Measurements from ENCODE around the gene SPAG8. TPM values are rescaled to one million over a fixed set of nuclear protein-coding genes. Genes with fewer than 3 reads are reported as not detected.

The SPAG8 gene
- total RNA-seq, 2 experiments from 2014 or later: 0.81 to 1.3 TPM

DNA sequence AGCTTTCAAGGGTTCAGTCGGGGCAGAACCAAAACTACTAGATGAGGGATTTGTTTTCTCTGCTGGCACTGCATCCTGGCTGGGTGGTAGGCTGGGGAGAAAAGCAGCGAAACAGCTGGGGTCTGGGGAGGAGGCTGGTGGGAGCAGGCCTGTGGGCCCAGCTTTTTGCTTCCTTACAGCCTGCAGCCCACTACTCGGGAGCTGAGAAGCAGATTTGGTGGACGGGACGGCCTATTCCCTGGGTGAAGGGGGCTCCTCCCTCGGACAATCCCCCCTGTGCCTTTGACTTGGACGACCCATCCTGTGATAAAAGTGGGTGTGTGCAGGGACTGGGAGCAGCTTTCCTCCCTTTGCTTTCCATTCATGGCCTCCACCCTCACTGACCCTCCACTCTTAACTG lies 11.5 kb downstream of the SPAG8 start:
- H3K27ac Mint-ChIP-seq: no peak overlapping the region
- ChIA-PET CTCF (no interaction called here), POLR2A (no interaction called here)
- TF ChIP-seq, protein P1, sequence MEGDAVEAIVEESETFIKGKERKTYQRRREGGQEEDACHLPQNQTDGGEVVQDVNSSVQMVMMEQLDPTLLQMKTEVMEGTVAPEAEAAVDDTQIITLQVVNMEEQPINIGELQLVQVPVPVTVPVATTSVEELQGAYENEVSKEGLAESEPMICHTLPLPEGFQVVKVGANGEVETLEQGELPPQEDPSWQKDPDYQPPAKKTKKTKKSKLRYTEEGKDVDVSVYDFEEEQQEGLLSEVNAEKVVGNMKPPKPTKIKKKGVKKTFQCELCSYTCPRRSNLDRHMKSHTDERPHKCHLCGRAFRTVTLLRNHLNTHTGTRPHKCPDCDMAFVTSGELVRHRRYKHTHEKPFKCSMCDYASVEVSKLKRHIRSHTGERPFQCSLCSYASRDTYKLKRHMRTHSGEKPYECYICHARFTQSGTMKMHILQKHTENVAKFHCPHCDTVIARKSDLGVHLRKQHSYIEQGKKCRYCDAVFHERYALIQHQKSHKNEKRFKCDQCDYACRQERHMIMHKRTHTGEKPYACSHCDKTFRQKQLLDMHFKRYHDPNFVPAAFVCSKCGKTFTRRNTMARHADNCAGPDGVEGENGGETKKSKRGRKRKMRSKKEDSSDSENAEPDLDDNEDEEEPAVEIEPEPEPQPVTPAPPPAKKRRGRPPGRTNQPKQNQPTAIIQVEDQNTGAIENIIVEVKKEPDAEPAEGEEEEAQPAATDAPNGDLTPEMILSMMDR (IDR thresholded peaks at IDR 0.05): no peak
- H3K4me3 ChIP-seq (ENCODE audit: low read length): no peak overlapping the region
- DNase-seq (no peak), ATAC-seq (ENCODE audit: poor library complexity) (no peak)
- H3K9me3 Mint-ChIP-seq: no peaks in the 10 kb centered on the region
- no peak overlapping the region for H3K27ac ChIP-seq (ENCODE audit: low read depth in 1 of 2, low read length in 2 of 2)
- no peaks in the 10 kb centered on the region for H3K27me3 ChIP-seq (ENCODE audit: control insufficient read depth in 1 of 2, insufficient read depth in 2 of 2, low read length in 2 of 2)
- intact Hi-C loops (cut with DNase I, micrococcal nuclease): no loop called here
- no peaks in the 10 kb centered on the region for H3K9me3 ChIP-seq (ENCODE audit: control insufficient read depth in 1 of 2, insufficient read depth in 1 of 2, low read length in 2 of 2)
- H3K4me1 ChIP-seq (ENCODE audit: insufficient read depth, low read length): no peaks in the 10 kb centered on the region
- no peak overlapping the region for H3K4me3 Mint-ChIP-seq
- peaks cover 35% of the 10 kb centered on the region for H3K36me3 ChIP-seq (ENCODE audit: insufficient read depth, low read length)
- no peaks in the 10 kb centered on the region for H3K27me3 Mint-ChIP-seq
- H3K4me1 Mint-ChIP-seq (ENCODE audit: low read depth): no peaks in the 10 kb centered on the region
- peaks cover 54% of the 10 kb centered on the region for H3K36me3 Mint-ChIP-seq (ENCODE audit: low read depth)

DNA sequence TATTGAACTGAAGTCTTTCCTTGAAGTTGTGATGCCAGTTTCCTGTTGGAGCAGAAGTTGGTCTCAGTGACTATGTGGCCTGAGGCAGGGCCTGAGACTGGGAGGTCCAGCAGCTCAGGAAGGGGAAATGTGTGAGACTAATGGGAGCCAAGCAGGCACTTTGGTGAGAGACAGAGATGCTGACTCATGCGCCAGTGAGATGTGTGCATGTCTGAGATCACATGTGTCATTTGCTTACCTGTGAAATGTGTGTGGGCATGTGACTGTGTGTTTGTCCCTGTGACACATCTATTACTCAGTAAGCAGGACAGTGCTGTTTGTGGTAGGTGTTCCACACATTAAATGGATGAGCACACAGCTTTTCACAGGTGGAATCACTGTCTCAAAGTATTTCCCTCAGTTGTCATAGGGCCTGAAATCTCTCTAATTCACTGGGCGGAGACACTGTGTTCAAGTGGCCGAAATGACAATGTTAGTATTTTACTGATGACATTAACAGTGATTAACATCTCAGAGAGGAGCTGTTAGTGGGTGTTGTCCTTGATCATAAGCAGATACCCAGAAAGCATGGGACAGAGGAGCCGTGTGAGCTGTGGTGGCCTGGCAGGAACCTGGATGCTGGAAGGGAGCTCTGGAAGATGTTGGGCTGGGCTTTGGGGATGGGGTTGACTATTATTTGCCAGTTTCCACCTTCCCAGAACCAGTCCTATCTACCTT lies 13.2 kb downstream of the SPAG8 start:
- Histone ChIP-seq H3K4me1 (ENCODE audit: insufficient read depth, low read length) (no peaks in the 10 kb centered on the region), H3K27me3 (ENCODE audit: control insufficient read depth in 1 of 2, insufficient read depth in 2 of 2, low read length in 2 of 2) (no peaks in the 10 kb centered on the region), H3K27ac (ENCODE audit: low read depth in 1 of 2, low read length in 2 of 2) (no peak overlapping the region), H3K4me3 (ENCODE audit: low read length) (no peak overlapping the region), H3K36me3 (ENCODE audit: insufficient read depth, low read length) (peaks cover 33% of the 10 kb centered on the region), H3K9me3 (ENCODE audit: control insufficient read depth in 1 of 2, insufficient read depth in 1 of 2, low read length in 2 of 2) (no peaks in the 10 kb centered on the region)
- POLR2A ChIA-PET: no interaction called here
- Mint-ChIP-seq H3K36me3 (ENCODE audit: low read depth) (peaks cover 52% of the 10 kb centered on the region), H3K27ac (no peak overlapping the region), H3K4me1 (ENCODE audit: low read depth) (no peaks in the 10 kb centered on the region), H3K27me3 (no peaks in the 10 kb centered on the region), H3K4me3 (no peak overlapping the region), H3K9me3 (no peaks in the 10 kb centered on the region)
- intact Hi-C loops (cut with DNase I, micrococcal nuclease): no loop called here
- ATAC-seq (ENCODE audit: poor library complexity) (no peak), DNase-seq (peak in 1 of 14 experiments; percentile 17)
- CTCF ChIA-PET: no interaction called here
- TF ChIP-seq, protein P1 (IDR thresholded peaks at IDR 0.05): no peak

DNA sequence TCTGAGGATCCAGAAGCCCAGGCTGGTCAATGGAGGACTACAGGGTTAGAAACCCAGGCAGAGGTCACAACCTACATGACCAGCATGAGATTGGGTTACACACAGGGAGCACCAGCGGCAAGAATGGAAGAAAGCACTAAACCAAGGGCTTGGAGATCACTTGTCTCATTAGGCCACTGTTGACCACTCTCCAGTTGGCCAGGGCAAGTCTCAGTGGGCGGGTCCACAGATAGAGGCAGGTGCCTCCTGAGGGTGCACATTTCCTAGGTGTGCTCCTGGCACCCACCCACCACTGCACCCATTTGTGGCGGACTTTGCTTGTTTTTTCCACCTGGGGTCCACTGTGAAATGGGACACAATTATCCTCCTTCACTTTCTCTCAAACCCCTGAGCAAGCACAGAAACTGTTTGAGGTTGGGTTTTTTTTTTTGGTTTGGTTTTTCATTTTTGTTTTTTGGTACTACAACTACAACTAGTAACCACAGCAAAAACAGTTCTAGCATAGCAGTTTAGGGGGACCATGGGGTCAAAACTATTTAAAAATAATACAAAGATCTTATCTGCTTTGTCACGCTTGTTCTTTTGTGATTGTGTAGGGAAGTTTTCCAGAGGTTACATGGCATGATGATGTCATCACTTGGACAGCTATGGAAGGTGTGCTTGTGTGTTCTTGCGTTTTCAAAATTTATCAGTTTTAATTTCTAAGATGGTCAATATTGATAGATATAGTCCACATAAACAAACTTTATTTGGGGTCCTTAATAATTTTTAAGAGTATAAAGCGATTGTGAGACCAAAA lies 14.6 kb downstream of the SPAG8 start:
- TF ChIP-seq, protein P1 (IDR thresholded peaks at IDR 0.05): no peak
- ChIA-PET CTCF (no interaction called here), POLR2A (no interaction called here)
- H3K27ac Mint-ChIP-seq: no peak overlapping the region
- DNase-seq (no peak), ATAC-seq (ENCODE audit: poor library complexity) (no peak)
- Histone ChIP-seq H3K9me3 (ENCODE audit: control insufficient read depth in 1 of 2, insufficient read depth in 1 of 2, low read length in 2 of 2) (no peaks in the 10 kb centered on the region), H3K36me3 (ENCODE audit: insufficient read depth, low read length) (peaks cover 37% of the 10 kb centered on the region), H3K4me1 (ENCODE audit: insufficient read depth, low read length) (no peaks in the 10 kb centered on the region), H3K27me3 (ENCODE audit: control insufficient read depth in 1 of 2, insufficient read depth in 2 of 2, low read length in 2 of 2) (no peaks in the 10 kb centered on the region), H3K4me3 (ENCODE audit: low read length) (no peak overlapping the region), H3K27ac (ENCODE audit: low read depth in 1 of 2, low read length in 2 of 2) (no peak overlapping the region)
- no peaks in the 10 kb centered on the region for H3K27me3 Mint-ChIP-seq
- H3K36me3 Mint-ChIP-seq (ENCODE audit: low read depth): peaks cover 48% of the 10 kb centered on the region
- intact Hi-C loops (cut with DNase I, micrococcal nuclease): no loop called here
- H3K4me3 Mint-ChIP-seq: no peak overlapping the region
- H3K9me3 Mint-ChIP-seq: no peaks in the 10 kb centered on the region
- H3K4me1 Mint-ChIP-seq (ENCODE audit: low read depth): no peaks in the 10 kb centered on the region
